MM.1S (cell line): ENCODE results near the gene AKR7A3.

ENCODE experiments used
- DNase-seq: peaks from one replicate; pipeline ENCODE4 v3.0.0-alpha.2; 2015
- H2AFZ ChIP-seq: fragments of 300-600 bp; sonication (generic); 2 replicates; pipeline ENCODE4 v1.6.0; 2016; ENCODE audit warnings: antibody characterized with exemption, low read length
- H3F3A ChIP-seq: fragments of 300-600 bp; sonication (generic); 2 replicates; pipeline ENCODE4 v1.6.1; 2016; ENCODE audit warnings: mild to moderate bottlenecking, antibody characterized with exemption, low read length, moderate library complexity, mixed read lengths; ENCODE audit not compliant: insufficient read depth
- H3K27ac ChIP-seq: fragments of 300-600 bp; sonication (generic); 2 replicates; pipeline ENCODE4 v1.5.1; 2016; ENCODE audit warnings: mild to moderate bottlenecking, low read length
- H3K27me3 ChIP-seq: fragments of 300-600 bp; sonication (generic); replicated peaks from 2 replicates; pipeline ENCODE4 v1.6.0; 2016; ENCODE audit warnings: low read length; ENCODE audit not compliant: insufficient read depth
- H3K36me3 ChIP-seq: fragments of 300-600 bp; sonication (generic); replicated peaks from 2 replicates; pipeline ENCODE4 v1.6.1; 2016; ENCODE audit warnings: mild to moderate bottlenecking, low read length, mixed read lengths; ENCODE audit not compliant: insufficient read depth
- H3K4me1 ChIP-seq: fragments of 300-600 bp; sonication (generic); 2 replicates; pipeline ENCODE4 v1.6.1; 2016; ENCODE audit warnings: low read length, mixed read lengths
- H3K4me2 ChIP-seq: fragments of 300-600 bp; sonication (generic); 2 replicates; pipeline ENCODE4 v1.6.0; 2016; ENCODE audit warnings: low read depth, low read length
- H3K4me3 ChIP-seq: fragments of 300-600 bp; sonication (generic); 2 replicates; pipeline ENCODE4 v1.5.1; 2016; ENCODE audit warnings: low read length, mixed read lengths
- H3K79me2 ChIP-seq: fragments of 300-600 bp; sonication (generic); 2 replicates; pipeline ENCODE4 v1.6.1; 2016; ENCODE audit warnings: mixed run types, low read length, mixed read lengths
- H3K9ac ChIP-seq: fragments of 300-600 bp; sonication (generic); 2 replicates; pipeline ENCODE4 v1.6.1; 2016; ENCODE audit warnings: low read length, mixed read lengths
- H3K9me2 ChIP-seq: fragments of 300-600 bp; sonication (generic); replicated peaks from 2 replicates; pipeline ENCODE4 v1.6.1; 2016; ENCODE audit warnings: mild to moderate bottlenecking, low read length, mixed read lengths; ENCODE audit not compliant: insufficient read depth
- H3K9me3 ChIP-seq: fragments of 300-600 bp; sonication (generic); replicated peaks from 2 replicates; pipeline ENCODE4 v1.6.1; 2016; ENCODE audit warnings: mild to moderate bottlenecking, low read length, mixed read lengths; ENCODE audit not compliant: insufficient read depth
- H4K20me1 ChIP-seq: fragments of 300-600 bp; sonication (generic); 2 replicates; pipeline ENCODE4 v1.6.1; 2016; ENCODE audit warnings: mild to moderate bottlenecking, low read length, moderate library complexity, mixed read lengths; ENCODE audit not compliant: insufficient read depth
- EZH2 ChIP-seq: fragments of 300-600 bp; sonication (generic); optimal IDR thresholded peaks from 2 replicates; pipeline ENCODE3; 2017; ENCODE audit warnings: low read depth, mild to moderate bottlenecking, antibody characterized with exemption, low read length, mixed read lengths
- EZH2phosphoT487 ChIP-seq: fragments of 300-600 bp; sonication (generic); IDR thresholded peaks from 2 replicates; pipeline ENCODE4 v1.6.1; 2018; ENCODE audit warnings: antibody characterized with exemption, low read length
- TF ChIP-seq, protein P1 (sequence below): fragments of 300-600 bp; sonication (generic); IDR thresholded peaks from 2 replicates; pipeline ENCODE4 v1.5.1; 2016; ENCODE audit warnings: antibody characterized with exemption, low read length, mixed read lengths

AKR7A3 gene

DNA sequence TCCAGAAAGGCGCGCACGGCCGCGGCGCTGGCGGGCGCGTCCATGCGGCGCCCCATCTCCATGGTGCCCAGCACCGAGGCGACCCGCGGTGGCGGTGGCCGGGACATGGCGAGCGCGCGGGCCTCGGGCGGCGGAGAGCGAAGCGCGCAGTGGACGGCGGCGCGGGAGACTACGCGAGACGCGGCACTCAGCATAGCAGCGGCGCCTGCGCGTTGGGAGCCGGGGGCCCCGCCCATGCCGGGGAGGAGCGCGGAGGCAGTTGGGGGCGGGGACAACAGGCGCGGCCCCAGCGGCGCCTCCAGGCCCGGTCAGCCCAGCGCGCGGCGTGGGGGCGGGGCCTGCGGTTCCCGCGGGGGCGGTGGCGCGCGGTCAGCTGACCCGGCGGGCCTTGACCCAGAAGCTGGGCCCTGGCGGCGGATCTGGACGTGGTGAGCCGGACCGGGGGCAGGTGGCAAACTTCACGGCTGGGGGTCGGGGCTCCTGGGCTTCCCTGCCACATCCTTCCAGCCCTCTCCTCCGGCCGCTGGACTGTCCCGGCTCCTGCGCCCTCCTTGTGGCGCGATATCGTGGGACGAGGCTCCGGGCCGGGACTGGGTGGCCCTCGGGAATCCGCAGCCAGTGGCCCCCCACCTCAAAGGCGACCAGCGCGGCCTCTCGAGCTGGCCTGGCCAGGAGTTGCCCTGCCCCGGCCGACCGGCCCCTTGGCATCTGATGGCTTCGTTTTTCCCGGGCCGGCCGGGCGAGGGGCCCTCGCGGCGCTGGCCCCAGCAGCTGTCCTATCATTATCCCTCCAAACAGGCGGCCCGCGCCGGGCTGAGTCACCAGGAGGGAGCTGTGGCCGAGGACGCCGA lies 23.6 kb upstream of the AKR7A3 start, which contains the start of the genes AKR7A2 and SLC66A1:
Gene AKR7A2, minus strand, starts transcription at position 214 of the 851 bp plus-strand sequence. Its CDS starts 20 bp downstream, at position 194.
Gene SLC66A1, plus strand, starts transcription at position 396 of the 851 bp plus-strand sequence. CDS start 5,352 bp downstream, outside the sequence.
- H3K79me2 ChIP-seq, result peaks cover 16% of the 10 kb centered on the region
- H3K4me1 ChIP-seq, result peaks cover 15% of the 10 kb centered on the region; the same call in 1 of the 2 replicates
- H3K27me3 ChIP-seq, result no peaks in the 10 kb centered on the region
- peak within 1 kb of the TSS; percentile 97 for H3K4me3 ChIP-seq
- TF ChIP-seq EZH2 (no peak), EZH2phosphoT487 (no peak)
- TF ChIP-seq, protein P1, sequence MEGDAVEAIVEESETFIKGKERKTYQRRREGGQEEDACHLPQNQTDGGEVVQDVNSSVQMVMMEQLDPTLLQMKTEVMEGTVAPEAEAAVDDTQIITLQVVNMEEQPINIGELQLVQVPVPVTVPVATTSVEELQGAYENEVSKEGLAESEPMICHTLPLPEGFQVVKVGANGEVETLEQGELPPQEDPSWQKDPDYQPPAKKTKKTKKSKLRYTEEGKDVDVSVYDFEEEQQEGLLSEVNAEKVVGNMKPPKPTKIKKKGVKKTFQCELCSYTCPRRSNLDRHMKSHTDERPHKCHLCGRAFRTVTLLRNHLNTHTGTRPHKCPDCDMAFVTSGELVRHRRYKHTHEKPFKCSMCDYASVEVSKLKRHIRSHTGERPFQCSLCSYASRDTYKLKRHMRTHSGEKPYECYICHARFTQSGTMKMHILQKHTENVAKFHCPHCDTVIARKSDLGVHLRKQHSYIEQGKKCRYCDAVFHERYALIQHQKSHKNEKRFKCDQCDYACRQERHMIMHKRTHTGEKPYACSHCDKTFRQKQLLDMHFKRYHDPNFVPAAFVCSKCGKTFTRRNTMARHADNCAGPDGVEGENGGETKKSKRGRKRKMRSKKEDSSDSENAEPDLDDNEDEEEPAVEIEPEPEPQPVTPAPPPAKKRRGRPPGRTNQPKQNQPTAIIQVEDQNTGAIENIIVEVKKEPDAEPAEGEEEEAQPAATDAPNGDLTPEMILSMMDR, result no peak
- no peak within 1 kb of the TSS for H3K27ac ChIP-seq
- no peaks in the 10 kb centered on the region for H3K9me2 ChIP-seq
- peak; percentile 95 for DNase-seq
- H2AFZ ChIP-seq, result peak within 1 kb of the TSS; percentile 95
- no peaks in the 10 kb centered on the region for H4K20me1 ChIP-seq
- no peaks in the 10 kb centered on the region for H3K9me3 ChIP-seq
- H3F3A ChIP-seq, result no peaks in the 10 kb centered on the region
- H3K36me3 ChIP-seq, result no peaks in the 10 kb centered on the region
- peak within 1 kb of the TSS; percentile 94 for H3K9ac ChIP-seq
- H3K4me2 ChIP-seq, result peak within 1 kb of the TSS; percentile 98

DNA sequence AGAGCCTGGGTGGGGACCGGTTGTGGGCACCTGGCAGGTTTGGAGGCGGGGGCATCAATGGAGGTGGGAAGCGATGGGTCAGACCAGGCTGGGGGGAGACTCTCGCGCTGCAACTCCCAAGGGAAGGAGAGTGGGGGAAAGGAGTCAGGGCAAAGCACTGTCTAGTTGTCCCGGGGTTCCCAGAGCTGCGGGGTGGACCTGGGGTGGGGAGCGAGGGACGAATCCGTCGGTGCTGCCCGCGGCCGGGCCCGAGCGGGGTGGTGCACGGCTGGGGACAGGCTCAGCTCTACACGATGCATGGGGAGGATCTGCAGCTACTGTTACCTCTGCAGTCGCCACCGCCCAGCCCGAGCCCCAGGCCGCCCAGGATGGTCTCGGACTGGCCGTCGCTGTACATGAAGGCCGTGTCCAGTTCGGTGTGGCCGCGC lies 22.9 kb upstream of the AKR7A3 start:
- H3K4me3 ChIP-seq, result peak overlapping the region; percentile 94
- DNase-seq, result no peak

DNA sequence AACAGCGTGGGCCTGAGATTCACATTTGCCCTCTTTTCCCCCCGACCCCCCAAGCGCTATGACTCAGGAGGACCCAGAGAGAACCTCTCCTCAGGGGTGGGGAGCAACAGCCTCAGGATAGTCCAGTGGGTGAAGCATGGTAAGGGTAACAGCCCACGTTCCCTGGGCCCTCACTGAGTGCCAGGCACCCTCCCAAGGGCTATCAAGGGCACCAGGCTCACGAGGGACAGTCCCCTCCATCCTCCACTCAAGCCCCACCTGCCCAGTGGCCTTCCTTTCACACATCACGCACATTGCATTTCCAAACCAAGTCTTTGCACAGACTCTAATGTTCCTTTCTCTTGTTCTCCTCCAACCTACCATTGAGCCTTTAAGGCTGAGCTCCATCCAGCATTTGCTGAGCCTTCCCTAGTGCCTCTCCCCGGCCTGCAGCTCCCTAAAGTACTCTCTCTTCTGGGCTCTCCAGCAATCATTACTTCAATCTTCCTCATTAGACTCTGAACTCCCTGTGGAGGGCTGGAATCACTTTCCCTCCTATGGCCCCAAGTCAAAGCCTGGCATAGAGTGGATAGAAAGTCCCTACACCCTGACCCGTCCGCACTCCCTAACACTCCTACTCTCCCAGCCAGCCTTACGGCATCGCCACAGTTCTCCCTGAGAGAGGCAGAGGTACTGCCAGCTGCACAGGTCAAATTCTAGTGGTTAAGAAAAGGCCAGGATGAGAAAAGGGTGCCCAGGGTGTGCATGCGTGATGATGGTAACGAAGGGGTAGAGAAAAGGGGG lies 22.3 kb upstream of the AKR7A3 start:
- H3K4me3 ChIP-seq, result peak overlapping the region; percentile 94
- H3F3A ChIP-seq, result no peaks in the 10 kb centered on the region
- H4K20me1 ChIP-seq, result no peaks in the 10 kb centered on the region
- H3K79me2 ChIP-seq, result peaks cover 16% of the 10 kb centered on the region
- no peaks in the 10 kb centered on the region; the same call in 1 of the 2 replicates for H3K36me3 ChIP-seq
- peak overlapping the region; percentile 89 for H3K9ac ChIP-seq
- peaks cover 15% of the 10 kb centered on the region; the same call in 1 of the 2 replicates for H3K4me1 ChIP-seq
- no peaks in the 10 kb centered on the region for H3K27me3 ChIP-seq
- no peaks in the 10 kb centered on the region for H3K9me2 ChIP-seq
- no peak for TF ChIP-seq EZH2
- H3K9me3 ChIP-seq, result no peaks in the 10 kb centered on the region
- no peak for DNase-seq
- H3K4me2 ChIP-seq, result peak overlapping the region; percentile 98
- H3K27ac ChIP-seq, result no peak overlapping the region
- peak overlapping the region; percentile 86 for H2AFZ ChIP-seq

More for the DNA sequence above, 22.9 kb upstream of the AKR7A3 start:
- H3K9ac ChIP-seq, result peak overlapping the region; percentile 89
- peak overlapping the region; percentile 86 for H2AFZ ChIP-seq
- TF ChIP-seq, protein P1, result no peak
- TF ChIP-seq EZH2phosphoT487 (no peak), EZH2 (no peak)
- H3K9me3 ChIP-seq, result no peaks in the 10 kb centered on the region
- no peaks in the 10 kb centered on the region for H3K36me3 ChIP-seq
- no peak overlapping the region for H3K27ac ChIP-seq
- H3K4me2 ChIP-seq, result peak overlapping the region; percentile 98
- H4K20me1 ChIP-seq, result no peaks in the 10 kb centered on the region
- no peaks in the 10 kb centered on the region for H3F3A ChIP-seq
- no peaks in the 10 kb centered on the region for H3K27me3 ChIP-seq
- no peaks in the 10 kb centered on the region for H3K9me2 ChIP-seq
- H3K79me2 ChIP-seq, result peaks cover 16% of the 10 kb centered on the region
- peaks cover 15% of the 10 kb centered on the region; the same call in 1 of the 2 replicates for H3K4me1 ChIP-seq
